ENCODE measurements around the gene TFAP2A. TPM values are rescaled to one million over a fixed set of nuclear protein-coding genes. Genes with fewer than 3 reads are reported as not detected.

The TFAP2A gene
- total and polyA plus RNA-seq, 2 donors from 2014 or later: 10.1 to 16.2 TPM

GRCh38 chr6:10369896-10370295, 45.0 kb downstream of the TFAP2A start:
- H3K4me1 ChIP-seq (ENCODE audit: control insufficient read depth in 2 of 3, insufficient read depth in 2 of 3, low read depth in 1 of 3, low read length in 3 of 3): peaks cover 0 to 3% (median 0%) of the 10 kb centered on the region in 3 donors
- intact Hi-C loops (cut with DNase I): no loop called here
- no peak overlapping the region for H3K9ac ChIP-seq (ENCODE audit: low read length in 3 of 3)
- no peak overlapping the region for H3K4me3 ChIP-seq (ENCODE audit: low read length in 3 of 3)
- TF ChIP-seq CTCF (IDR thresholded peaks at IDR 0.05; ENCODE audit: borderline replicate concordance, extremely low read depth, insufficient read depth): no peak
- FAIRE-seq (no peak), DNase-seq (no peak)
- no peaks in the 10 kb centered on the region for H3K9me3 ChIP-seq (ENCODE audit: control insufficient read depth in 2 of 3, insufficient read depth in 1 of 3, low read length in 3 of 3)
- no peak overlapping the region for H3K27ac ChIP-seq (ENCODE audit: low read depth in 2 of 2, low read length in 2 of 2)
- H3K36me3 ChIP-seq (ENCODE audit: control insufficient read depth in 2 of 3, insufficient read depth in 3 of 3, low read length in 3 of 3): no peaks in the 10 kb centered on the region
- no peaks in the 10 kb centered on the region for H3K27me3 ChIP-seq (ENCODE audit: control insufficient read depth, insufficient read depth, low read length)

- TF ChIP-seq CTCF (IDR thresholded peaks at IDR 0.05; ENCODE audit: borderline replicate concordance, extremely low read depth, insufficient read depth): no peak
- H3K9ac ChIP-seq (ENCODE audit: low read length in 3 of 3): no peak overlapping the region
- H3K36me3 ChIP-seq (ENCODE audit: control insufficient read depth in 2 of 3, insufficient read depth in 3 of 3, low read length in 3 of 3): no peaks in the 10 kb centered on the region
- no peak overlapping the region for H3K27ac ChIP-seq (ENCODE audit: low read depth in 2 of 2, low read length in 2 of 2)
- intact Hi-C loops (cut with DNase I): no loop called here
- no peaks in the 10 kb centered on the region for H3K9me3 ChIP-seq (ENCODE audit: control insufficient read depth in 2 of 3, insufficient read depth in 1 of 3, low read length in 3 of 3)
- no peaks in the 10 kb centered on the region for H3K4me1 ChIP-seq (ENCODE audit: control insufficient read depth in 2 of 3, insufficient read depth in 2 of 3, low read depth in 1 of 3, low read length in 3 of 3)
- peak in 4 of 5 donors; percentile 62 to 92 (median 76) for DNase-seq
- no peak overlapping the region for H3K4me3 ChIP-seq (ENCODE audit: low read length in 3 of 3)
- no peaks in the 10 kb centered on the region for H3K27me3 ChIP-seq (ENCODE audit: control insufficient read depth, insufficient read depth, low read length)
- FAIRE-seq: no peak
Observed at GRCh38 chr6:10368861-10369260, 46.0 kb downstream of the TFAP2A start.

- DNase-seq (no peak), FAIRE-seq (no peak)
- H3K36me3 ChIP-seq (ENCODE audit: control insufficient read depth in 2 of 3, insufficient read depth in 3 of 3, low read length in 3 of 3): no peaks in the 10 kb centered on the region
- H3K9ac ChIP-seq (ENCODE audit: low read length in 3 of 3): no peak overlapping the region
- no peaks in the 10 kb centered on the region for H3K9me3 ChIP-seq (ENCODE audit: control insufficient read depth in 2 of 3, insufficient read depth in 1 of 3, low read length in 3 of 3)
- H3K4me3 ChIP-seq (ENCODE audit: low read length in 3 of 3): no peak overlapping the region
- intact Hi-C loops (cut with DNase I): no loop called here
- no peaks in the 10 kb centered on the region for H3K4me1 ChIP-seq (ENCODE audit: control insufficient read depth in 2 of 3, insufficient read depth in 2 of 3, low read depth in 1 of 3, low read length in 3 of 3)
- no peaks in the 10 kb centered on the region for H3K27me3 ChIP-seq (ENCODE audit: control insufficient read depth, insufficient read depth, low read length)
- TF ChIP-seq CTCF (IDR thresholded peaks at IDR 0.05; ENCODE audit: borderline replicate concordance, extremely low read depth, insufficient read depth): no peak
- no peak overlapping the region for H3K27ac ChIP-seq (ENCODE audit: low read depth in 2 of 2, low read length in 2 of 2)
Observed at GRCh38 chr6:10363911-10364310, 51.0 kb downstream of the TFAP2A start.

GRCh38 chr6:10362300-10362699, 52.6 kb downstream of the TFAP2A start:
- H3K27ac ChIP-seq (ENCODE audit: low read depth in 2 of 2, low read length in 2 of 2): no peak overlapping the region
- H3K9me3 ChIP-seq (ENCODE audit: control insufficient read depth in 2 of 3, insufficient read depth in 1 of 3, low read length in 3 of 3): no peaks in the 10 kb centered on the region
- H3K27me3 ChIP-seq (ENCODE audit: control insufficient read depth, insufficient read depth, low read length): no peaks in the 10 kb centered on the region
- no peaks in the 10 kb centered on the region for H3K36me3 ChIP-seq (ENCODE audit: control insufficient read depth in 2 of 3, insufficient read depth in 3 of 3, low read length in 3 of 3)
- no peak overlapping the region for H3K9ac ChIP-seq (ENCODE audit: low read length in 3 of 3)
- no peaks in the 10 kb centered on the region for H3K4me1 ChIP-seq (ENCODE audit: control insufficient read depth in 2 of 3, insufficient read depth in 2 of 3, low read depth in 1 of 3, low read length in 3 of 3)
- TF ChIP-seq CTCF (IDR thresholded peaks at IDR 0.05; ENCODE audit: borderline replicate concordance, extremely low read depth, insufficient read depth): no peak
- no peak for DNase-seq
- H3K4me3 ChIP-seq (ENCODE audit: low read length in 3 of 3): no peak overlapping the region
- intact Hi-C loops (cut with DNase I): no loop called here
- no peak for FAIRE-seq

Data from kidney (tissue), 14 donors.